Testis (tissue), 3 donors: ENCODE results near the gene PLCL1. TPM values are rescaled to one million over a fixed set of nuclear protein-coding genes. Genes with fewer than 3 reads are reported as not detected.

Experiments
- DNase-seq: peaks from one replicate; pipeline ENCODE4 v3.0.0-alpha.2; 2019
- H3K27ac ChIP-seq, 2 donors: fragments of 200-600 bp; sonication (generic); one replicate each; pipeline ENCODE4 v1.5.1; 2019
- H3K27me3 ChIP-seq: fragments of 200-600 bp; sonication (generic); one replicate; pipeline ENCODE4 v1.5.1; 2019
- H3K36me3 ChIP-seq: fragments of 200-600 bp; sonication (generic); one replicate; pipeline ENCODE4 v1.5.1; 2017; ENCODE audit warnings: low read depth; ENCODE audit errors: missing control alignments
- H3K4me1 ChIP-seq: fragments of 200-600 bp; sonication (generic); one replicate; pipeline ENCODE4 v1.5.1; 2019
- H3K4me3 ChIP-seq, 2 donors: fragments of 200-600 bp; sonication (generic); one replicate each; pipeline ENCODE4 v1.5.1; 2017 to 2019
- H3K9me3 ChIP-seq: fragments of 200-600 bp; sonication (generic); one replicate; pipeline ENCODE4 v1.5.1; 2017
- POLR2A ChIP-seq: fragments of 450-650 bp; IDR thresholded peaks from one replicate; pipeline ENCODE4 v1.6.1; 2017; ENCODE audit warnings: antibody characterized with exemption, mild to moderate bottlenecking, moderate library complexity
- WGBS, 2 donors: methylation state at CpG; one replicate each; pipeline ENCODE4 v1.1.5; 2018; 5-methylcytosine and 5-hydroxymethylcytosine counted together
- intact Hi-C: fragments of 100-400 bp; cut with DNase I; formaldehyde crosslinking; loops from one replicate; pipeline ENCODE4 v1.15.1; 2023; ENCODE audit warnings: low total_unique reads
- polyA plus RNA-seq: library from polyadenylated mRNA; stranded (reverse); fragments of 350-450 nt; fragmentation: Illumina TruSeq; extraction: RNeasy Lipid Tissue Mini Kit (QIAGEN cat#74804); gene quantifications from one replicate; pipeline ENCODE4 v1.2.3, GENCODE V29; 2014; ENCODE audit warnings: low read depth, low replicate concordance; ENCODE audit not compliant: insufficient read depth
- total RNA-seq, 2 donors: library from RNA; depleted of rRNA; stranded (reverse); fragments of >200 nt; gene quantifications; one replicate each; pipeline ENCODE4 v1.2.3, GENCODE V29; 2016
- TF ChIP-seq, protein P1 (sequence below), 3 experiments: fragments of 450-650 bp in 2 of 3; fragments of 200-600 bp in 1 of 3; sonication (generic) in 1 of 3; IDR thresholded peaks; one replicate each; pipeline ENCODE4 v1.5.1; 2016 to 2019; ENCODE audit warnings: antibody characterized with exemption in 3 of 3, mild to moderate bottlenecking in 2 of 3, moderate library complexity in 1 of 3

PLCL1 gene
- total and polyA plus RNA-seq, 3 donors from 2014 or later: 2.1 to 2.6 (median 2.4) TPM

- Histone ChIP-seq H3K36me3 (no peaks in the 10 kb centered on the region), H3K27ac (no peak overlapping the region), H3K4me3 (no peak overlapping the region), H3K9me3 (no peaks in the 10 kb centered on the region), H3K4me1 (no peaks in the 10 kb centered on the region), H3K27me3 (no peaks in the 10 kb centered on the region)
- intact Hi-C loops: no loop called here
- no peak for DNase-seq
- no peak for TF ChIP-seq POLR2A
- TF ChIP-seq, protein P1, sequence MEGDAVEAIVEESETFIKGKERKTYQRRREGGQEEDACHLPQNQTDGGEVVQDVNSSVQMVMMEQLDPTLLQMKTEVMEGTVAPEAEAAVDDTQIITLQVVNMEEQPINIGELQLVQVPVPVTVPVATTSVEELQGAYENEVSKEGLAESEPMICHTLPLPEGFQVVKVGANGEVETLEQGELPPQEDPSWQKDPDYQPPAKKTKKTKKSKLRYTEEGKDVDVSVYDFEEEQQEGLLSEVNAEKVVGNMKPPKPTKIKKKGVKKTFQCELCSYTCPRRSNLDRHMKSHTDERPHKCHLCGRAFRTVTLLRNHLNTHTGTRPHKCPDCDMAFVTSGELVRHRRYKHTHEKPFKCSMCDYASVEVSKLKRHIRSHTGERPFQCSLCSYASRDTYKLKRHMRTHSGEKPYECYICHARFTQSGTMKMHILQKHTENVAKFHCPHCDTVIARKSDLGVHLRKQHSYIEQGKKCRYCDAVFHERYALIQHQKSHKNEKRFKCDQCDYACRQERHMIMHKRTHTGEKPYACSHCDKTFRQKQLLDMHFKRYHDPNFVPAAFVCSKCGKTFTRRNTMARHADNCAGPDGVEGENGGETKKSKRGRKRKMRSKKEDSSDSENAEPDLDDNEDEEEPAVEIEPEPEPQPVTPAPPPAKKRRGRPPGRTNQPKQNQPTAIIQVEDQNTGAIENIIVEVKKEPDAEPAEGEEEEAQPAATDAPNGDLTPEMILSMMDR (IDR thresholded peaks at IDR 0.05): no peak
- 51 to 72% methylated on average over 2 of the region's 2 CpGs for WGBS, 2 donors
Observed at GRCh38 chr2:197852108-197852507, 47.7 kb downstream of the PLCL1 start.

DNA sequence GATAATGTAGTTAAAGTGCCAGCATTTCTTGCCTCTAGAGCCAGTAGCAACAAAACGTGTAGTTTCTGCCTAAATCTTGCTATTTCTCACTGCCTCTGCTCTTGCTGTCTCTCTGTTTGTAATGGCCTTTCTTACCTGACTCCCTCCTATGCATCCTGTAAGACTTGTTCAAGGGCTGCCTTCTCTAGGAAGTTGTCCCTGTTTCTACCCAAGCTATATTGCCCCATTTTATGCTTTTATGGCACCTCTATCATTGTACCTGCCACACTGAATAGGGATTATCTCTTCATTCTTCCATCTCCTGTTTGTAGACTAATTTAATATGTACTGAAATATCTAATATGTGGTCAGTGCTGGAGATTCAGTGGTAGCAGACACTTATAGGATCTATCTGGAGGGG, 49.2 kb downstream of the PLCL1 start:
- Histone ChIP-seq H3K9me3 (no peaks in the 10 kb centered on the region), H3K36me3 (no peaks in the 10 kb centered on the region), H3K4me3 (no peak overlapping the region), H3K27ac (no peak overlapping the region), H3K4me1 (no peaks in the 10 kb centered on the region), H3K27me3 (no peaks in the 10 kb centered on the region)
- TF ChIP-seq POLR2A: no peak
- TF ChIP-seq, protein P1 (IDR thresholded peaks at IDR 0.05): no peak
- DNase-seq: no peak
- intact Hi-C loops: no loop called here
- WGBS, 2 donors: 55 to 62% methylated on average over 1 of the region's 1 CpG

- no peaks in the 10 kb centered on the region for H3K27me3 ChIP-seq
- WGBS, 2 donors: 95 to 100% methylated on average over 1 of the region's 1 CpG
- no peak overlapping the region for H3K4me3 ChIP-seq
- no peaks in the 10 kb centered on the region for H3K36me3 ChIP-seq
- no peaks in the 10 kb centered on the region for H3K4me1 ChIP-seq
- DNase-seq: no peak
- TF ChIP-seq POLR2A: no peak
- TF ChIP-seq, protein P1 (IDR thresholded peaks at IDR 0.05): no peak
- no peaks in the 10 kb centered on the region for H3K9me3 ChIP-seq
- intact Hi-C loops: no loop called here
- H3K27ac ChIP-seq: no peak overlapping the region
Observed at GRCh38 chr2:197857476-197858107, 53.2 kb downstream of the PLCL1 start.

- no peaks in the 10 kb centered on the region for H3K36me3 ChIP-seq
- no peak overlapping the region for H3K4me3 ChIP-seq
- intact Hi-C loops: no loop called here
- H3K27me3 ChIP-seq: no peaks in the 10 kb centered on the region
- no peak for DNase-seq
- no peak for TF ChIP-seq POLR2A
- TF ChIP-seq, protein P1 (IDR thresholded peaks at IDR 0.05): no peak
- no peaks in the 10 kb centered on the region for H3K4me1 ChIP-seq
- WGBS, 2 donors: 56 to 71% methylated on average over 3 of the region's 3 CpGs
- no peaks in the 10 kb centered on the region for H3K9me3 ChIP-seq
- no peak overlapping the region for H3K27ac ChIP-seq
Observed at GRCh38 chr2:197858607-197859140, 54.3 kb downstream of the PLCL1 start.
